HepG2 (cell line): ENCODE data around the gene CADPS2. TPM values are rescaled to one million over a fixed set of nuclear protein-coding genes. Genes with fewer than 3 reads are reported as not detected.

Experiments used
- ATAC-seq: fragments of 200-7000 bp; cut with Tn5 transposase; 3 replicates; pipeline ENCODE4 v1.9.1; 2020; ENCODE audit warnings: mild to moderate bottlenecking, moderate library complexity
- BruUV-seq: library from RNA; stranded (reverse); fragments of 400-500 nt; replicated peaks from 2 replicates; lab custom pipeline; 2021; lab: Mats Ljungman, UMichigan
- CTCF ChIA-PET: fragments of 300-600 bp; formaldehyde crosslinking; extraction: SDS; loops from one replicate; lab custom pipeline; 2021; ENCODE audit warnings: low total read pairs, inconsistent platforms, low intra/inter-chr PET ratio; lab: Yijun Ruan, JAX
- POLR2A ChIA-PET: fragments of 350-600 bp; sonication (Branson Sonifier 250); formaldehyde crosslinking; loops from one replicate; lab custom pipeline; 2020; ENCODE audit warnings: antibody characterized with exemption, inconsistent platforms; lab: Yijun Ruan, JAX
- DNase-seq: peaks from one replicate; pipeline ENCODE4 v3.0.0-alpha.2; 2015; ENCODE audit warnings: low spot score
- FAIRE-seq: peaks from 3 replicates; lab custom pipeline; 2011; peaks lifted over from hg19 to GRCh38; lab: Jason Lieb, UNC
- H2AFZ ChIP-seq: one replicate; pipeline ENCODE4 v1.6.1; 2011; ENCODE audit warnings: low read length, inconsistent platforms
- H3K27ac ChIP-seq: fragments of 300-600 bp; 3 replicates; pipeline ENCODE4 v1.8.0; 2011; ENCODE audit warnings: mixed run types, mild to moderate bottlenecking, mixed read lengths, low read length, inconsistent platforms; ENCODE audit not compliant: insufficient read depth; ENCODE audit errors: extremely low read length
- H3K27me3 ChIP-seq, 2 experiments: fragments of 200-600 bp in 1 of 2; 2 replicates in 1 of 2; 3 replicates in 1 of 2; pipeline versions ENCODE4 v1.6.0 to v1.8.0; 2011; ENCODE audit warnings: low read length in 2 of 2, mild to moderate bottlenecking in 2 of 2, moderate library complexity in 2 of 2, inconsistent platforms in 1 of 2; ENCODE audit not compliant: insufficient read depth in 2 of 2, control insufficient read depth in 1 of 2
- H3K36me3 ChIP-seq, 2 experiments: fragments of 200-600 bp in 1 of 2; replicated peaks in 1 of 2; 2 replicates in 1 of 2; 3 replicates in 1 of 2; pipeline versions ENCODE4 v1.5.1 to v1.8.0; 2011; ENCODE audit warnings: low read length in 2 of 2, inconsistent platforms in 1 of 2; ENCODE audit not compliant: insufficient read depth in 2 of 2, control insufficient read depth in 1 of 2
- H3K4me1 ChIP-seq: 2 replicates; pipeline ENCODE4 v1.5.1; 2012; ENCODE audit warnings: low read length, inconsistent platforms; ENCODE audit not compliant: insufficient read depth
- H3K4me2 ChIP-seq: 2 replicates; pipeline ENCODE4 v1.6.0; 2011; ENCODE audit warnings: low read depth, low read length, inconsistent platforms
- H3K4me3 ChIP-seq, 3 experiments: fragments of 200-600 bp in 1 of 3; sonication (generic), shearing (Covaris generic) in 1 of 3; replicated peaks in 1 of 3; 2 replicates each; pipeline ENCODE4 v1.5.1; 2011 to 2016; ENCODE audit warnings: low read length in 3 of 3, inconsistent platforms in 2 of 3, low read depth in 2 of 3, mild to moderate bottlenecking in 2 of 3, control low read depth in 1 of 3, mixed read lengths in 1 of 3; ENCODE audit not compliant: insufficient read depth in 1 of 3
- H3K79me2 ChIP-seq: one replicate; pipeline ENCODE4 v1.6.1; 2011; ENCODE audit warnings: low read length, inconsistent platforms; ENCODE audit not compliant: insufficient read depth
- H3K9ac ChIP-seq: 2 replicates; pipeline ENCODE4 v1.6.0; 2011; ENCODE audit warnings: mild to moderate bottlenecking, low read depth, low read length, inconsistent platforms; ENCODE audit not compliant: insufficient read depth
- H3K9me3 ChIP-seq: 2 replicates; pipeline ENCODE4 v1.5.1; 2012; ENCODE audit warnings: mild to moderate bottlenecking, low read length
- H4K20me1 ChIP-seq: 2 replicates; pipeline ENCODE4 v1.6.0; 2011; ENCODE audit warnings: inconsistent platforms, mild to moderate bottlenecking, low read length, moderate library complexity; ENCODE audit not compliant: insufficient read depth
- ATF1 ChIP-seq: IDR thresholded peaks from 2 replicates; pipeline ENCODE4 v1.6.1; 2016; ENCODE audit warnings: mild to moderate bottlenecking, control low read depth
- KMT2A ChIP-seq: sonication (generic); formaldehyde crosslinking; IDR thresholded peaks from 2 replicates; pipeline ENCODE4 v1.4.0; 2020; ENCODE audit warnings: missing genetic modification reagents
- ZNF350 ChIP-seq: sonication (generic); formaldehyde crosslinking; IDR thresholded peaks from 2 replicates; pipeline ENCODE4 v1.4.0; 2020; ENCODE audit warnings: mild to moderate bottlenecking, low read depth, missing genetic modification reagents, borderline replicate concordance
- ZNF367 ChIP-seq: sonication (generic); formaldehyde crosslinking; IDR thresholded peaks from 2 replicates; pipeline ENCODE4 v1.4.0; 2020; ENCODE audit warnings: missing genetic modification reagents, borderline replicate concordance
- ZNF496 ChIP-seq: sonication (generic); formaldehyde crosslinking; IDR thresholded peaks from 2 replicates; pipeline ENCODE4 v1.8.1; 2023; ENCODE audit warnings: mild to moderate bottlenecking, moderate library complexity, missing genetic modification reagents; ENCODE audit not compliant: insufficient replicate concordance
- ZNF766 ChIP-seq: sonication (generic); formaldehyde crosslinking; IDR thresholded peaks from 2 replicates; pipeline ENCODE4 v1.5.0; 2020; ENCODE audit warnings: missing genetic modification reagents, borderline replicate concordance
- WGBS: methylation state at CpG from one replicate; pipeline ENCODE4 v1.1.6; 2017; ENCODE audit warnings: low lambda C conversion rate; 5-methylcytosine and 5-hydroxymethylcytosine counted together
- in situ Hi-C: cut with HindIII; loops from 2 replicates; pipeline ENCODE4 v1.10.0; 2017; ENCODE audit warnings: low pct_unique_long_range_greater_than_20kb; ENCODE audit not compliant: extremely low pct_ligation_motif_present
- intact Hi-C: fragments of 100-400 bp; cut with micrococcal nuclease; formaldehyde crosslinking; loops from one replicate; pipeline ENCODE4 v1.10.0; 2022; ENCODE audit not compliant: unreplicated experiment
- polyA plus RNA-seq, 8 experiments: library from polyadenylated mRNA; depleted of rRNA in 3 of 8; stranded (reverse) in 7 of 8; unstranded in 1 of 8; fragments of >200 nt; fragmentation: Illumina TruSeq in 4 of 8; extraction: Trizol in 4 of 8; gene quantifications; 2 replicates each; pipeline versions ENCODE4 v1.2.1 to v1.2.3, GENCODE V29; 2011 to 2016; ENCODE audit warnings: low read depth in 4 of 8, missing spikeins in 1 of 8, mixed read lengths in 1 of 8; ENCODE audit not compliant: insufficient read depth in 1 of 8
- total RNA-seq, 5 experiments: library from RNA; depleted of rRNA; stranded (reverse); fragments of >200 nt; fragmentation: Illumina TruSeq; extraction: Trizol; gene quantifications; 2 replicates each; pipeline ENCODE4 v1.2.3, GENCODE V29; 2016; ENCODE audit warnings: low read depth in 1 of 5
- TF ChIP-seq, protein P1 (sequence below): IDR thresholded peaks from 2 replicates; pipeline ENCODE4 v1.6.1; 2016; ENCODE audit warnings: low read depth, borderline replicate concordance
- TF ChIP-seq, protein P2 (sequence below): sonication (generic); formaldehyde crosslinking; IDR thresholded peaks from 2 replicates; pipeline ENCODE4 v1.4.0; 2020; ENCODE audit warnings: mild to moderate bottlenecking, missing genetic modification reagents
- TF ChIP-seq, protein P3 (sequence below): sonication (generic); formaldehyde crosslinking; IDR thresholded peaks from 2 replicates; pipeline ENCODE4 v1.8.0; 2022; ENCODE audit warnings: mild to moderate bottlenecking, missing genetic modification reagents

Gene CADPS2
- total and polyA plus RNA-seq, 2 of the 13 experiments (the other 11 are each of a cell fraction or from before 2014, with no cell fraction given), result 17.6 to 43.8 TPM

DNA sequence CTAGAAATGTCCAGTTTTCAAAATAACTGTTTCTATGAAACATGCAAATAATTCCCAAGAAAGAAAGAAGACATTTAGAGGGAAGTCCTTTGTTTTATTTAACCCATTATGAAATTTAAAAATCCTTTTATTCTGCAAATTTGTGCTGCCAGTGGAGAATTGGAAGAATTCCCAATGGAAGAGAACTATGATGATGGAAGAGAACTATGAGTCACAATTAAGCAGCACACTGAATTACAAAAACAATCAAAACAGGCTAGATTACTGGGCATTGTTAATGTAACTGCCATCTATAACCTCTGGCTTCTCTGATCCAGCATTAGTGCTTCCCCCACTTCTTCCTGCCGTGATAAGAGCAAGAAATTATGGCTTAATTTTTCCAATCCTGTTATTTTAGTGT lies 455.6 kb downstream of the CADPS2 start:
- ATAC-seq (no peak), DNase-seq (no peak), FAIRE-seq (no peak)
- WGBS, result 92% methylated on average over 1 of the region's 1 CpG
- no peaks in the 10 kb centered on the region for H3K27me3 ChIP-seq
- H3K27ac ChIP-seq, result no peak overlapping the region
- intact Hi-C loops, result no loop called here
- no peak overlapping the region for H3K4me3 ChIP-seq
- TF ChIP-seq, protein P1, sequence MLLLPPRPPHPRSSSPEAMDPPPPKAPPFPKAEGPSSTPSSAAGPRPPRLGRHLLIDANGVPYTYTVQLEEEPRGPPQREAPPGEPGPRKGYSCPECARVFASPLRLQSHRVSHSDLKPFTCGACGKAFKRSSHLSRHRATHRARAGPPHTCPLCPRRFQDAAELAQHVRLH (CRISPR knock-in tag), result no peak
- in situ Hi-C loops, result no loop called here
- H4K20me1 ChIP-seq, result no peaks in the 10 kb centered on the region
- ChIA-PET CTCF (no interaction called here), POLR2A (no interaction called here)
- peaks cover 10% of the 10 kb centered on the region for H3K4me1 ChIP-seq
- H3K9ac ChIP-seq, result no peak overlapping the region
- H3K36me3 ChIP-seq, result no peaks in the 10 kb centered on the region
- no peak overlapping the region for H3K4me2 ChIP-seq
- H2AFZ ChIP-seq, result no peak overlapping the region
- no peaks in the 10 kb centered on the region for H3K9me3 ChIP-seq
- no TSS peak for BruUV-seq
- H3K79me2 ChIP-seq, result no peaks in the 10 kb centered on the region

DNA sequence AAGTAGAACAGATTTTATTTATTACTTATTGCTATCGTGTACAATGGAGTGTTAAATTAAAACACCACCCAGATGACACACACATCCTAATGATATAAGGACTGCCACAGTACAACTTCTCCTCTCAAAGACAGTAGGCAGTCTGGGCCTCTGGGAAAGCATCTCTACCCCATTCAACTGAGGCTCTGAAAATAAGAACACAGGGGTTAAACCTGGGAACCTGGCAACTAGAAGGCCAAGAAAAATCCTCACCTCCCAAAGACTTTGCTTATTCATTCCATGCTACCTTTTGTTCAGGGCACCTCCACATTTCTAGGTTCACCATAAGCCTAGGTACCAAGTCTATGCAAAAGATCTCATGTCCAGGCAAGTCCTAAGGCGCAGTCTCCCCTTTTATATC lies 456.3 kb downstream of the CADPS2 start:
- H3K9me3 ChIP-seq, result no peaks in the 10 kb centered on the region
- no peaks in the 10 kb centered on the region for H3K27me3 ChIP-seq
- intact Hi-C loops, result no loop called here
- no peaks in the 10 kb centered on the region for H3K36me3 ChIP-seq
- 96% methylated on average over 2 of the region's 2 CpGs for WGBS
- FAIRE-seq (no peak), DNase-seq (no peak), ATAC-seq (no peak)
- no peak overlapping the region for H3K27ac ChIP-seq
- ChIA-PET POLR2A (no interaction called here), CTCF (no interaction called here)
- H2AFZ ChIP-seq, result no peak overlapping the region
- peaks cover 10% of the 10 kb centered on the region for H3K4me1 ChIP-seq
- H3K4me3 ChIP-seq, result no peak overlapping the region
- no peaks in the 10 kb centered on the region for H4K20me1 ChIP-seq
- no peaks in the 10 kb centered on the region for H3K79me2 ChIP-seq
- H3K4me2 ChIP-seq, result no peak overlapping the region
- in situ Hi-C loops, result no loop called here
- BruUV-seq, result no TSS peak
- H3K9ac ChIP-seq, result no peak overlapping the region
- TF ChIP-seq, protein P2, sequence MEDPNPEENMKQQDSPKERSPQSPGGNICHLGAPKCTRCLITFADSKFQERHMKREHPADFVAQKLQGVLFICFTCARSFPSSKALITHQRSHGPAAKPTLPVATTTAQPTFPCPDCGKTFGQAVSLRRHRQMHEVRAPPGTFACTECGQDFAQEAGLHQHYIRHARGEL (CRISPR knock-in tag), result no peak
- TF ChIP-seq ZNF367 (CRISPR knock-in tag) (no peak), ZNF496 (CRISPR knock-in tag) (no peak), KMT2A (CRISPR knock-in tag) (no peak), ATF1 (no peak), ZNF350 (CRISPR knock-in tag) (no peak), ZNF766 (CRISPR knock-in tag) (no peak)
- TF ChIP-seq, protein P3, sequence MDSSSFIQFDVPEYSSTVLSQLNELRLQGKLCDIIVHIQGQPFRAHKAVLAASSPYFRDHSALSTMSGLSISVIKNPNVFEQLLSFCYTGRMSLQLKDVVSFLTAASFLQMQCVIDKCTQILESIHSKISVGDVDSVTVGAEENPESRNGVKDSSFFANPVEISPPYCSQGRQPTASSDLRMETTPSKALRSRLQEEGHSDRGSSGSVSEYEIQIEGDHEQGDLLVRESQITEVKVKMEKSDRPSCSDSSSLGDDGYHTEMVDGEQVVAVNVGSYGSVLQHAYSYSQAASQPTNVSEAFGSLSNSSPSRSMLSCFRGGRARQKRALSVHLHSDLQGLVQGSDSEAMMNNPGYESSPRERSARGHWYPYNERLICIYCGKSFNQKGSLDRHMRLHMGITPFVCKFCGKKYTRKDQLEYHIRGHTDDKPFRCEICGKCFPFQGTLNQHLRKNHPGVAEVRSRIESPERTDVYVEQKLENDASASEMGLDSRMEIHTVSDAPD (CRISPR knock-in tag), result no peak
